Measurements from ENCODE around the gene MBNL1. TPM values are rescaled to one million over a fixed set of nuclear protein-coding genes. Genes with fewer than 3 reads are reported as not detected.

The MBNL1 gene
- total and polyA plus RNA-seq, 11 donors: 46.8 to 416 (median 189) TPM

GRCh38 chr3:152290374-152290773 lies 21.6 kb downstream of the MBNL1 start:
- intact Hi-C loops (cut with DNase I): no loop called here
- no peak for ATAC-seq
- TF ChIP-seq CTCF (IDR thresholded peaks at IDR 0.05): no peak
- TF ChIP-seq POLR2A (IDR thresholded peaks at IDR 0.05): no peak
- peaks cover 0 to 4% (median 0%) of the 10 kb centered on the region in 9 donors for H3K36me3 ChIP-seq
- no peaks in the 10 kb centered on the region for H3K27me3 ChIP-seq
- peaks cover 2 to 94% (median 76%) of the 10 kb centered on the region in 12 donors for H3K4me1 ChIP-seq
- H3K9me3 ChIP-seq: no peaks in the 10 kb centered on the region
- no peak for DNase-seq
- H3K4me3 ChIP-seq: no peak overlapping the region
- H3K27ac ChIP-seq: peak overlapping the region in 10 of 12 donors; percentile 27 to 72 (median 60)

GRCh38 chr3:152291238-152291637 lies 22.5 kb downstream of the MBNL1 start:
- no peaks in the 10 kb centered on the region for H3K27me3 ChIP-seq
- 52 to 58% (median 55%) methylated on average over 5 of the region's 5 CpGs for WGBS, 4 donors
- no peaks in the 10 kb centered on the region for H3K9me3 ChIP-seq
- H3K4me3 ChIP-seq: no peak overlapping the region
- no peak for DNase-seq
- H3K27ac ChIP-seq: peak overlapping the region in 11 of 12 donors; percentile 27 to 72 (median 56)
- H3K4me1 ChIP-seq: peaks cover 2 to 96% (median 83%) of the 10 kb centered on the region in 12 donors
- intact Hi-C loops (cut with DNase I): no loop called here
- H3K36me3 ChIP-seq: peaks cover 0 to 4% (median 0%) of the 10 kb centered on the region in 9 donors
- TF ChIP-seq CTCF (IDR thresholded peaks at IDR 0.05): no peak
- TF ChIP-seq POLR2A (IDR thresholded peaks at IDR 0.05): no peak
- ATAC-seq: peak in 2 of 4 donors; percentile 46

- intact Hi-C loops (cut with DNase I): no loop called here
- Histone ChIP-seq H3K4me3 (no peak overlapping the region), H3K9me3 (no peaks in the 10 kb centered on the region), H3K4me1 (peaks cover 2 to 98% (median 83%) of the 10 kb centered on the region in 12 donors), H3K36me3 (peaks cover 0 to 4% (median 0%) of the 10 kb centered on the region in 9 donors), H3K27me3 (no peaks in the 10 kb centered on the region), H3K27ac (peak overlapping the region in 11 of 12 donors; percentile 27 to 72 (median 56))
- TF ChIP-seq CTCF (IDR thresholded peaks at IDR 0.05): no peak
- no peak for TF ChIP-seq POLR2A (IDR thresholded peaks at IDR 0.05)
- ATAC-seq (peak; percentile 40 to 51 (median 44)), DNase-seq (no peak)
- WGBS, 4 donors: 61 to 68% (median 64%) methylated on average over 4 of the region's 4 CpGs
Measured at GRCh38 chr3:152291649-152292066, 22.9 kb downstream of the MBNL1 start.

GRCh38 chr3:152292366-152292765 lies 23.6 kb downstream of the MBNL1 start:
- Histone ChIP-seq H3K4me1 (peaks cover 2 to 99% (median 84%) of the 10 kb centered on the region in 12 donors), H3K27ac (peak overlapping the region in 11 of 12 donors; percentile 9 to 72 (median 56)), H3K9me3 (no peaks in the 10 kb centered on the region), H3K27me3 (no peaks in the 10 kb centered on the region), H3K36me3 (peaks cover 0 to 4% (median 0%) of the 10 kb centered on the region in 9 donors), H3K4me3 (no peak overlapping the region)
- TF ChIP-seq POLR2A (IDR thresholded peaks at IDR 0.05): no peak
- no peak for TF ChIP-seq CTCF (IDR thresholded peaks at IDR 0.05)
- intact Hi-C loops (cut with DNase I): no loop called here
- WGBS, 4 donors: 48 to 56% (median 51%) methylated on average over 3 of the region's 3 CpGs
- DNase-seq: no peak
- ATAC-seq: peak; percentile 22 to 42 (median 32)
